A673 (cell line): ENCODE results near the gene GABRA5. TPM values are rescaled to one million over a fixed set of nuclear protein-coding genes. Genes with fewer than 3 reads are reported as not detected.

Experiments
- BruUV-seq: library from RNA; stranded (reverse); fragments of 400-500 nt; replicated peaks from 2 replicates; lab custom pipeline; 2021; lab: Mats Ljungman, UMichigan
- CTCF ChIA-PET: fragments of 300-600 bp; sonication (Branson Sonifier 250); formaldehyde crosslinking; loops from one replicate; lab custom pipeline; 2022; ENCODE audit warnings: antibody characterized with exemption; lab: Charles Lee
- POLR2A ChIA-PET: fragments of 300-600 bp; sonication (Branson Sonifier 250); formaldehyde crosslinking; loops from one replicate; lab custom pipeline; 2022; ENCODE audit warnings: antibody characterized with exemption; ENCODE audit not compliant: low non-redundant PET; lab: Charles Lee
- DNase-seq: peaks from one replicate; pipeline ENCODE4 v3.0.0-alpha.2; 2015; ENCODE audit warnings: low spot score
- H3K27ac ChIP-seq: fragments of 200-600 bp; sonication (generic); 2 replicates; pipeline ENCODE4 v1.5.1; 2016; ENCODE audit warnings: mixed run types, low read depth, mild to moderate bottlenecking, mixed read lengths, antibody characterized with exemption, low read length; ENCODE audit not compliant: poor library complexity, severe bottlenecking
- H3K27me3 ChIP-seq: fragments of 200-600 bp; sonication (generic); replicated peaks from 2 replicates; pipeline ENCODE4 v1.6.1; 2017; ENCODE audit warnings: mixed run types, low read depth, mild to moderate bottlenecking, mixed read lengths, antibody characterized with exemption, low read length; ENCODE audit not compliant: insufficient read depth, poor library complexity
- H3K36me3 ChIP-seq: fragments of 200-600 bp; sonication (generic); 2 replicates; pipeline ENCODE4 v1.6.1; 2016; ENCODE audit warnings: mixed run types, mild to moderate bottlenecking, mixed read lengths, antibody characterized with exemption, low read length; ENCODE audit not compliant: insufficient read depth, poor library complexity, severe bottlenecking
- H3K4me1 ChIP-seq: fragments of 200-600 bp; sonication (generic); 2 replicates; pipeline ENCODE4 v1.6.1; 2017; ENCODE audit warnings: mixed run types, mild to moderate bottlenecking, mixed read lengths, antibody characterized with exemption, low read length; ENCODE audit not compliant: insufficient read depth, poor library complexity, severe bottlenecking
- H3K4me3 ChIP-seq: fragments of 200-600 bp; sonication (generic); 2 replicates; pipeline ENCODE4 v1.5.1; 2016; ENCODE audit warnings: low read depth, mixed run types, mild to moderate bottlenecking, mixed read lengths, low read length; ENCODE audit not compliant: poor library complexity, severe bottlenecking
- H3K9me3 ChIP-seq: fragments of 200-600 bp; sonication (generic); 2 replicates; pipeline ENCODE4 v1.6.1; 2016; ENCODE audit warnings: mixed run types, low read depth, mild to moderate bottlenecking, mixed read lengths, antibody characterized with exemption, low read length; ENCODE audit not compliant: poor library complexity, severe bottlenecking
- EZH2 ChIP-seq: fragments of 200-600 bp; sonication (generic); IDR thresholded peaks from 2 replicates; pipeline ENCODE4 v1.6.1; 2017; ENCODE audit warnings: borderline replicate concordance, low read depth, mild to moderate bottlenecking, mixed read lengths, antibody characterized with exemption, low read length; ENCODE audit not compliant: poor library complexity, severe bottlenecking
- intact Hi-C: fragments of 100-400 bp; cut with micrococcal nuclease; formaldehyde crosslinking; loops from one replicate; pipeline ENCODE4 v1.10.0; 2022; ENCODE audit not compliant: unreplicated experiment
- total RNA-seq: library from RNA; stranded (reverse); gene quantifications from 2 replicates; pipeline ENCODE4 v1.2.3, GENCODE V29; 2021
- TF ChIP-seq, protein P1 (sequence below): fragments of 300-800, 200-600 bp; sonication (generic); conservative IDR thresholded peaks from 2 replicates; pipeline ENCODE4 v1.5.1; 2017; ENCODE audit warnings: low read depth, mild to moderate bottlenecking, antibody characterized with exemption, low read length, moderate library complexity, mixed read lengths

Gene GABRA5
- total RNA-seq, 1 experiment from 2014 or later: not detected

GRCh38 chr15:26850161-26850560 is 16.7 kb upstream of the GABRA5 start:
- H3K36me3 ChIP-seq: no peaks in the 10 kb centered on the region
- no peak for DNase-seq
- no peak overlapping the region for H3K4me3 ChIP-seq
- no peaks in the 10 kb centered on the region for H3K4me1 ChIP-seq
- H3K27ac ChIP-seq: no peak overlapping the region
- BruUV-seq: no TSS peak
- H3K9me3 ChIP-seq: peaks cover 27% of the 10 kb centered on the region
- CTCF ChIA-PET: no interaction called here
- TF ChIP-seq, protein P1, sequence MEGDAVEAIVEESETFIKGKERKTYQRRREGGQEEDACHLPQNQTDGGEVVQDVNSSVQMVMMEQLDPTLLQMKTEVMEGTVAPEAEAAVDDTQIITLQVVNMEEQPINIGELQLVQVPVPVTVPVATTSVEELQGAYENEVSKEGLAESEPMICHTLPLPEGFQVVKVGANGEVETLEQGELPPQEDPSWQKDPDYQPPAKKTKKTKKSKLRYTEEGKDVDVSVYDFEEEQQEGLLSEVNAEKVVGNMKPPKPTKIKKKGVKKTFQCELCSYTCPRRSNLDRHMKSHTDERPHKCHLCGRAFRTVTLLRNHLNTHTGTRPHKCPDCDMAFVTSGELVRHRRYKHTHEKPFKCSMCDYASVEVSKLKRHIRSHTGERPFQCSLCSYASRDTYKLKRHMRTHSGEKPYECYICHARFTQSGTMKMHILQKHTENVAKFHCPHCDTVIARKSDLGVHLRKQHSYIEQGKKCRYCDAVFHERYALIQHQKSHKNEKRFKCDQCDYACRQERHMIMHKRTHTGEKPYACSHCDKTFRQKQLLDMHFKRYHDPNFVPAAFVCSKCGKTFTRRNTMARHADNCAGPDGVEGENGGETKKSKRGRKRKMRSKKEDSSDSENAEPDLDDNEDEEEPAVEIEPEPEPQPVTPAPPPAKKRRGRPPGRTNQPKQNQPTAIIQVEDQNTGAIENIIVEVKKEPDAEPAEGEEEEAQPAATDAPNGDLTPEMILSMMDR: no peak
- no peak for TF ChIP-seq EZH2
- POLR2A ChIA-PET: no interaction called here
- intact Hi-C loops: no loop called here
- H3K27me3 ChIP-seq: no peaks in the 10 kb centered on the region

DNA sequence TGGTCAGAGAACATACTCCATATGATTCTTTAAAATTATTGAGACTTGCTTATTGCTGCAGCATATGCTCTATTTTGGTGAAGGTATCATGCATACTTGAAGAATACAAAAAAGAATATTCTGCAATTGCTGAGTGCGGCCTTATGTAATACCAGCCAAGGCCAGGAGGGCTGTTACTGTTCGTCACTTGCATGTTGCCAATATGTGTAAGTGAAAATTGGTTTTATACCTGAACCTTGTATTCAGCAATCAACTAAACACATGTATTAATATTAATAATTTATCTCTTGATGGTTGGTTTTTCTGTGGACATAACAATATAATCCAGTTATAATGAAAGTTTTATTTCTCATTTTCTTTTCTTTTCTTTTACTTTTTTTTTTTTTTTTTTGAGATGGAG is 13.9 kb upstream of the GABRA5 start:
- CTCF ChIA-PET: no interaction called here
- no peak overlapping the region for H3K27ac ChIP-seq

GRCh38 chr15:26854435-26854834 is 12.4 kb upstream of the GABRA5 start:
- no TSS peak for BruUV-seq
- intact Hi-C loops: no loop called here

More for the DNA sequence above, 13.9 kb upstream of the GABRA5 start:
- no peak for DNase-seq
- no peaks in the 10 kb centered on the region for H3K36me3 ChIP-seq
- no peak overlapping the region for H3K4me3 ChIP-seq
- H3K27me3 ChIP-seq: no peaks in the 10 kb centered on the region
- TF ChIP-seq EZH2: no peak
- TF ChIP-seq, protein P1: no peak
- POLR2A ChIA-PET: no interaction called here
- no peaks in the 10 kb centered on the region for H3K4me1 ChIP-seq
- no TSS peak for BruUV-seq
- intact Hi-C loops: no loop called here
- H3K9me3 ChIP-seq: peaks cover 29% of the 10 kb centered on the region

More at GRCh38 chr15:26854435-26854834, 12.4 kb upstream of the GABRA5 start:
- Histone ChIP-seq H3K4me3 (no peak overlapping the region), H3K27ac (no peak overlapping the region), H3K27me3 (no peaks in the 10 kb centered on the region), H3K36me3 (no peaks in the 10 kb centered on the region), H3K4me1 (no peaks in the 10 kb centered on the region), H3K9me3 (peaks cover 23% of the 10 kb centered on the region)
- ChIA-PET CTCF (no interaction called here), POLR2A (no interaction called here)
- no peak for DNase-seq
- TF ChIP-seq EZH2: no peak
- TF ChIP-seq, protein P1: no peak
